ENCODE measurements around the gene FGG. TPM values are rescaled to one million over a fixed set of nuclear protein-coding genes. Genes with fewer than 3 reads are reported as not detected.

The FGG gene
- total RNA-seq, 1 donor from 2014 or later: not detected

Other genes with a start within 250 kb of the FGG start
- 0.25 and 0.36 TPM in 2 replicates for gene DCHS2, start 120.9 kb downstream of the FGG start, total RNA-seq
- 77.4 and 81.3 TPM in 2 replicates for gene PLRG1, start 62.3 kb downstream of the FGG start, total RNA-seq
- gene FGB, start 49.6 kb downstream of the FGG start, total RNA-seq: 2.8 and 3.0 TPM in 2 replicates
- not detected in 2 replicates for gene FGA, start 21.9 kb downstream of the FGG start, total RNA-seq
- 0.46 and 0.50 TPM in 2 replicates for gene LRAT, start 131.3 kb upstream of the FGG start, total RNA-seq
- not detected in 2 replicates for gene RBM46, start 168.6 kb upstream of the FGG start, total RNA-seq